K562 treated with DMSO at 1 percent for 48 hours (cell line): ENCODE measurements around the gene MVK. TPM values are rescaled to one million over a fixed set of nuclear protein-coding genes. Genes with fewer than 3 reads are reported as not detected.

Experiments
- total RNA-seq: library from RNA; unstranded; fragments of 300-600 nt; gene quantifications from 2 replicates; pipeline ENCODE4 v1.2.3, GENCODE V29; 2022; ENCODE audit warnings: low replicate concordance; ENCODE audit errors: extremely low read depth

Gene MVK
- total RNA-seq = not detected in 2 replicates

DNA sequence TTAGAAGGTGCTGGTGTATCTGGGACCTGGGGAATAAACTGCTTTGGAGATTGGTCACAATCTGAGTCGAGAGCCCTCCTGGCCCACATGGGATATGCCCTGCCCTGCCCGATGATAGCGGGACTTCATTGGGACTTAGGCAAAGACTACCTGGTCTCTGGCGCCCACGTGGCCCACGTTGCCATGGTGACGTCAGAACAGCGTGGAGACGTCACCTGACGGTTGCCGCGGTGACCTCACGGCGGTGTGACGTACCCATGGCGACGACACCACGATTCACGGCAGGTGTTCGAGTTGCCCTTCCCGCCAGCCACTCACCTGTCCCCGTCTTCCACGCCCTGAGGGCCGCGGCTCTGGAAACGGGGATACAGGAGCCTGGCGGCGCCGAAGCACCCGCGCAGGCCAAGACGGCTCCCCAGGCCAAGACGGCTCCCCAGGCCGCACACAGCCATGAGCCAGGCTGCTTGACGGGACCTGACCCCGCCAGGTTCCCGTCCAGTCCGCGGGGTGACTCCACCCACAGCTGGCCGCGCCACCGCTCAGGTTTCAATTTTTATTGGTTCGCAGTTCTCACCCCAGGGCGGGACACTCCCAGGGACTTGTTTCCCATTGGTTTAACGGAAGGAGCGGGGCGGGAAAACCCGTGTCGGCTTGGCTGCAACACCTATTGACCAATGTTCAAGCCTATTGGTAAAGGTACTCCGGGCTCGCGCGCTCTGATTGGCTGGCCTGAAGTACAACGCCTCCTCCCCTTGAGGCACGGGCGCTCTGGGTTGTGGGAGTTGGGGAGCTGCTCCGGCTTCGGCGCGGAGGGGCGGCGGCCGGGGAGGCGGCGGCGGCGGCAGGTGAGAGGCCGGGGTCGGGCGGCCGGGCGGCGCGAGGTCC lies at the start of gene MVK, which contains the start of gene MMAB:
Gene MVK (plus strand): TSS at position 766 of the 885 bp plus-strand sequence. CDS start 1,029 bp downstream, outside the sequence.
Gene MMAB (minus strand): TSS at position 476 of the 885 bp plus-strand sequence. CDS start 24 bp downstream, at position 452.

Other genes starting within 250 kb of the MVK start
- gene MYO1H, start 225.9 kb upstream of the MVK start, total RNA-seq = not detected in 2 replicates
- gene KCTD10, start 96.5 kb upstream of the MVK start, total RNA-seq = not detected in 2 replicates
- not detected in 2 replicates for gene UBE3B, start 96.2 kb upstream of the MVK start, total RNA-seq
- not detected in 2 replicates for gene MMAB, start 290 bp upstream of the MVK start, total RNA-seq
- not detected in 2 replicates for gene FAM222A, start 140.0 kb downstream of the MVK start, total RNA-seq